ENCODE data around the gene CLN6. TPM values are rescaled to one million over a fixed set of nuclear protein-coding genes. Genes with fewer than 3 reads are reported as not detected.
A peak's percentile ranks its signal among the peaks of the same experiment; 100 is the strongest.

CLN6 gene
- 10 to 100 TPM; 14.9 TPM for total RNA-seq
- long read RNA-seq, donor 1, partial matches to known transcripts, result 0 of 5 reads
- long read RNA-seq, donor 1, other reads (novel, unspliced or antisense), result 3 of 5 reads
- long read RNA-seq, donor 2, transcript CLN6-201 (7 exons, 2,243 nt), result major isoform, 10 of 18 reads
- long read RNA-seq, donor 2, partial matches to known transcripts, result 0 of 18 reads
- long read RNA-seq, donor 2, other reads (novel, unspliced or antisense), result 6 of 18 reads

GRCh38 chr15:68229386-68230156 is at the start of gene CLN6:
TSS of gene CLN6 (minus strand) at chr15:68229728. CDS start at chr15:68229584, 144 bp downstream.
- DNase-seq (ENCODE audit: low spot score), result peak; percentile 94
- intact Hi-C loops (cut with DNase I), result no loop called here

- intact Hi-C loops (cut with DNase I), result no loop called here
- DNase-seq (ENCODE audit: low spot score), result peak; percentile 85
These were observed 49.3 kb upstream of the CLN6 start for GRCh38 chr15:68278595-68279405.

GRCh38 chr15:68278345-68278594 is 48.7 kb upstream of the CLN6 start:
- intact Hi-C loops (cut with DNase I), result no loop called here
- DNase-seq (ENCODE audit: low spot score), result peak; percentile 91

GRCh38 chr15:68277603-68278344 is 48.2 kb upstream of the CLN6 start, which contains the start of gene FEM1B:
TSS of gene FEM1B (plus strand) at chr15:68277745. CDS start at chr15:68278418, 673 bp downstream.
- DNase-seq (ENCODE audit: low spot score), result peak; percentile 97
- intact Hi-C loops (cut with DNase I), result no loop called here

- intact Hi-C loops (cut with DNase I), result no loop called here
- no peak for DNase-seq (ENCODE audit: low spot score)
These were observed 47.6 kb upstream of the CLN6 start for GRCh38 chr15:68277131-68277602.

GRCh38 chr15:68276668-68277067 is 47.1 kb upstream of the CLN6 start:
- DNase-seq (ENCODE audit: low spot score), result no peak
- intact Hi-C loops (cut with DNase I), result no loop called here

GRCh38 chr15:68275165-68275746 is 45.7 kb upstream of the CLN6 start:
- no peak for DNase-seq (ENCODE audit: low spot score)
- intact Hi-C loops (cut with DNase I), result no loop called here

GRCh38 chr15:68274201-68274848 is 44.8 kb upstream of the CLN6 start:
- intact Hi-C loops (cut with DNase I), result no loop called here
- no peak for DNase-seq (ENCODE audit: low spot score)

- no peak for DNase-seq (ENCODE audit: low spot score)
- intact Hi-C loops (cut with DNase I), result no loop called here
These were observed 43.3 kb upstream of the CLN6 start for GRCh38 chr15:68272721-68273271.

GRCh38 chr15:68271854-68272471 is 42.4 kb upstream of the CLN6 start:
- intact Hi-C loops (cut with DNase I), result no loop called here
- peak; percentile 75 for DNase-seq (ENCODE audit: low spot score)

GRCh38 chr15:68268405-68268804 is 38.9 kb upstream of the CLN6 start:
- DNase-seq (ENCODE audit: low spot score), result no peak
- intact Hi-C loops (cut with DNase I), result no loop called here

- no peak for DNase-seq (ENCODE audit: low spot score)
- intact Hi-C loops (cut with DNase I), result no loop called here
These were observed 36.1 kb upstream of the CLN6 start for GRCh38 chr15:68265674-68266073.

GRCh38 chr15:68265081-68265480 is 35.6 kb upstream of the CLN6 start:
- DNase-seq (ENCODE audit: low spot score), result no peak
- intact Hi-C loops (cut with DNase I), result no loop called here

GRCh38 chr15:68264282-68264681 is 34.8 kb upstream of the CLN6 start:
- intact Hi-C loops (cut with DNase I), result no loop called here
- DNase-seq (ENCODE audit: low spot score), result no peak

- DNase-seq (ENCODE audit: low spot score), result no peak
These were observed 33.2 kb upstream of the CLN6 start for GRCh38 chr15:68262514-68263356.

GRCh38 chr15:68261980-68262379 is 32.5 kb upstream of the CLN6 start:
- intact Hi-C loops (cut with DNase I), result no loop called here

More at GRCh38 chr15:68262514-68263356, 33.2 kb upstream of the CLN6 start:
- intact Hi-C loops (cut with DNase I), result no loop called here

GRCh38 chr15:68261241-68261640 is 31.7 kb upstream of the CLN6 start:
- no peak for DNase-seq (ENCODE audit: low spot score)
- intact Hi-C loops (cut with DNase I), result no loop called here

More at GRCh38 chr15:68261980-68262379, 32.5 kb upstream of the CLN6 start:
- no peak for DNase-seq (ENCODE audit: low spot score)
